ENCODE data around the gene FOXD4L6.
"Not testable (repeated sequence)": the region's sequence is repeated elsewhere in the genome, so short reads cannot be mapped to it uniquely, and the experiment has no call there.

DNA sequence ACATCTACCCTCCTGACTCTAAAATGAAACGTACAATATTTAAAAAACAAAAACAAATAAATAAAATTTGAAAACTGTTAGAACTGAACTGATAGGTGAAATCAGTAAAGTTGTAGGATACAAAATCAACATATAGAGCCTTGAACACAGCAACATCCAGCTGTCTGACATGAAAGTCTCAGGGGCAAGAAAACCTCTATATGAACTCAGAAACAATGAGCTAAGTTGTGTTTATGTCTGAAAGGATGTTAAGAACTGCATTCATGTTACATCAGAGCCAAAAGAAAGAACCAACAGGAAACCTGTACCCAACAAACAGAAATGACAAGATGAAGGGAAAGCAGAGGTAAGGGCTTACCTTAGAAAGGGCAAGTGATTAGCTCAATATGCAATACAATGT, 41.8 kb downstream of the FOXD4L6 start:
- TF ChIP-seq, protein P1, sequence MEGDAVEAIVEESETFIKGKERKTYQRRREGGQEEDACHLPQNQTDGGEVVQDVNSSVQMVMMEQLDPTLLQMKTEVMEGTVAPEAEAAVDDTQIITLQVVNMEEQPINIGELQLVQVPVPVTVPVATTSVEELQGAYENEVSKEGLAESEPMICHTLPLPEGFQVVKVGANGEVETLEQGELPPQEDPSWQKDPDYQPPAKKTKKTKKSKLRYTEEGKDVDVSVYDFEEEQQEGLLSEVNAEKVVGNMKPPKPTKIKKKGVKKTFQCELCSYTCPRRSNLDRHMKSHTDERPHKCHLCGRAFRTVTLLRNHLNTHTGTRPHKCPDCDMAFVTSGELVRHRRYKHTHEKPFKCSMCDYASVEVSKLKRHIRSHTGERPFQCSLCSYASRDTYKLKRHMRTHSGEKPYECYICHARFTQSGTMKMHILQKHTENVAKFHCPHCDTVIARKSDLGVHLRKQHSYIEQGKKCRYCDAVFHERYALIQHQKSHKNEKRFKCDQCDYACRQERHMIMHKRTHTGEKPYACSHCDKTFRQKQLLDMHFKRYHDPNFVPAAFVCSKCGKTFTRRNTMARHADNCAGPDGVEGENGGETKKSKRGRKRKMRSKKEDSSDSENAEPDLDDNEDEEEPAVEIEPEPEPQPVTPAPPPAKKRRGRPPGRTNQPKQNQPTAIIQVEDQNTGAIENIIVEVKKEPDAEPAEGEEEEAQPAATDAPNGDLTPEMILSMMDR (IDR thresholded peaks at IDR 0.05; ENCODE audit: low read depth, low read length, poor library complexity, severe bottlenecking), result not testable (repeated sequence)
- TF ChIP-seq EZH2phosphoT487 (IDR thresholded peaks at IDR 0.05; ENCODE audit: borderline replicate concordance, low read length), result not testable (repeated sequence)

Measured in DOHH2 (cell line).